GM19035 (cell line): ENCODE measurements around the gene CELF4.

ENCODE experiments used
- ATAC-seq: cut with Tn5 transposase; IDR thresholded peaks from one replicate; pipeline ENCODE4 v1.9.1; 2021; ENCODE audit not compliant: unreplicated experiment

CELF4 gene

GRCh38 chr18:37565101-37565976 is at the start of gene CELF4:
Gene CELF4, minus strand, starts transcription at chr18:37565798.
- ATAC-seq, result no peak

GRCh38 chr18:37613253-37613565 is 47.6 kb upstream of the CELF4 start:
- no peak for ATAC-seq

GRCh38 chr18:37612524-37613252 is 47.1 kb upstream of the CELF4 start:
- ATAC-seq, result no peak

GRCh38 chr18:37611614-37612279 is 46.1 kb upstream of the CELF4 start:
- no peak for ATAC-seq

- no peak for ATAC-seq
Observed at GRCh38 chr18:37608876-37609275, 43.3 kb upstream of the CELF4 start.

- ATAC-seq, result no peak
Observed at GRCh38 chr18:37607281-37607680, 41.7 kb upstream of the CELF4 start.

GRCh38 chr18:37604032-37604431 is 38.4 kb upstream of the CELF4 start:
- ATAC-seq, result no peak

- ATAC-seq, result no peak
Observed at GRCh38 chr18:37598966-37599896, 33.6 kb upstream of the CELF4 start.

GRCh38 chr18:37598396-37598795 is 32.8 kb upstream of the CELF4 start:
- no peak for ATAC-seq

GRCh38 chr18:37590346-37590745 is 24.7 kb upstream of the CELF4 start:
- no peak for ATAC-seq

GRCh38 chr18:37588289-37588688 is 22.7 kb upstream of the CELF4 start:
- no peak for ATAC-seq

- ATAC-seq, result no peak
Observed at GRCh38 chr18:37586656-37587225, 21.1 kb upstream of the CELF4 start.

GRCh38 chr18:37584952-37585695 is 19.5 kb upstream of the CELF4 start:
- ATAC-seq, result no peak

- ATAC-seq, result no peak
Observed at GRCh38 chr18:37584217-37584616, 18.6 kb upstream of the CELF4 start.

- no peak for ATAC-seq
Observed at GRCh38 chr18:37582261-37582660, 16.7 kb upstream of the CELF4 start.

- ATAC-seq, result no peak
Observed at GRCh38 chr18:37578886-37579513, 13.4 kb upstream of the CELF4 start.

- no peak for ATAC-seq
Observed at GRCh38 chr18:37578182-37578678, 12.6 kb upstream of the CELF4 start.

GRCh38 chr18:37577051-37577611 is 11.5 kb upstream of the CELF4 start:
- ATAC-seq, result no peak

- ATAC-seq, result no peak
Observed at GRCh38 chr18:37575646-37576045, 10.0 kb upstream of the CELF4 start.
